PFSK-1 (cell line): Measurements from ENCODE around the gene TRHDE.

Experiments used
- FOXP2 ChIP-seq: optimal IDR thresholded peaks from 2 replicates; pipeline ENCODE3; 2011; ENCODE audit warnings: borderline replicate concordance, control low read depth, inconsistent platforms; ENCODE audit not compliant: insufficient read depth; ENCODE audit errors: extremely low read length, extremely low read depth
- POLR2AphosphoS5 ChIP-seq: IDR thresholded peaks from 2 replicates; pipeline ENCODE4 v1.6.1; 2012; ENCODE audit warnings: low read depth, mild to moderate bottlenecking, control low read depth, low read length, moderate library complexity
- REST ChIP-seq, 2 experiments: IDR thresholded peaks; 2 replicates each; pipeline versions ENCODE4 v1.6.1 to v1.8.0; 2011 to 2012; ENCODE audit warnings: low read depth in 2 of 2, low read length in 2 of 2, control low read depth in 1 of 2, inconsistent platforms in 1 of 2, mild to moderate bottlenecking in 1 of 2, moderate library complexity in 1 of 2; ENCODE audit not compliant: insufficient read depth in 1 of 2
- SIN3A ChIP-seq: IDR thresholded peaks from 2 replicates; pipeline ENCODE4 v1.6.1; 2012; ENCODE audit warnings: mild to moderate bottlenecking, low read length, moderate library complexity, borderline replicate concordance; ENCODE audit not compliant: insufficient read depth
- TAF1 ChIP-seq: IDR thresholded peaks from 2 replicates; pipeline ENCODE4 v1.6.1; 2012; ENCODE audit warnings: low read length, control low read depth, borderline replicate concordance; ENCODE audit not compliant: insufficient read depth

The TRHDE gene

DNA sequence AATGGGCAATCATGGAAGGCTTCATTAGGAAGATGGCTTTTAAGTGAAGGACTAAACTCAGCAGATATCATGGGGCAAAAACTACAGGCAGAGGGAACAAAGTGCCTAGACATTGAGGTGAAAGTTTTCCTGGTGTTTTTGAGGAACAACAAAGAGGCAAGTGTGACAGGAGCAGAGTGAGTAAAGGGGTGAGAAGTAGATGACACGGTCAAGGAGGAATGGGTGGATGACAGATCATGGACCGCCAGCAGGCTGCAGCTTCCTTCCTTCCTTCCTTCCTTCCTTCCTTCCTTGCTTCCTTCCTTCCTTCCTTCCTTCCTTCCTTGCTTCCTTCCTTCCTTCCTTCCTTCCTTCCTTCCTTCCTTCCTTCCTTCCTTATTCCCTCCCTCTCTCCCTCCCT lies 108.3 kb downstream of the TRHDE start:
- TF ChIP-seq SIN3A (no peak), TAF1 (no peak), FOXP2 (no peak), REST (IDR thresholded peaks at IDR 0.05; ENCODE audit: insufficient read depth in 1 of 2, low read depth in 2 of 2, low read length in 2 of 2) (no peak), POLR2AphosphoS5 (no peak)

GRCh38 chr12:72388322-72388721 lies 116.2 kb downstream of the TRHDE start:
- no peak for TF ChIP-seq SIN3A
- no peak for TF ChIP-seq FOXP2
- no peak for TF ChIP-seq POLR2AphosphoS5
- TF ChIP-seq REST (IDR thresholded peaks at IDR 0.05; ENCODE audit: insufficient read depth in 1 of 2, low read depth in 2 of 2, low read length in 2 of 2), result no peak
- TF ChIP-seq TAF1, result no peak

DNA sequence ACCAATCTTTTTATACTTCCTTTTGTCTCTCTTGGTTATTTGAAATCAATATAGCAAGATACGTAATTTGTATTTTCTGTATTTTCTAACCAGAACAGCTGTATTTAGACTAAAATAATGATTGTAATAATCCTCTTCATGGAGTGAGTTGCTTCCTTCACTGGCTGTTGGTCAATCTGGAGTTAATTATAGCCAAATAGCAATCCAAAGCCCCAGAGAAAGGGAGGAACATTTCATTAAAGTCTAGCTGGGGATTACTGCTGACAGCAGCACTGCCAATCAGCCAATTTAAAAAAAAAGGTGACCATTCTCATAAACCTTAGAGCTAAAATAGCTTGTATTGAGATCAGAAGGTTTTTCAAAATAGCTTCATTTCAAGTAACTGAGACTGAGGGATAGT lies 118.0 kb downstream of the TRHDE start:
- TF ChIP-seq POLR2AphosphoS5 (no peak), TAF1 (no peak), SIN3A (no peak), FOXP2 (no peak), REST (IDR thresholded peaks at IDR 0.05; ENCODE audit: insufficient read depth in 1 of 2, low read depth in 2 of 2, low read length in 2 of 2) (no peak)

DNA sequence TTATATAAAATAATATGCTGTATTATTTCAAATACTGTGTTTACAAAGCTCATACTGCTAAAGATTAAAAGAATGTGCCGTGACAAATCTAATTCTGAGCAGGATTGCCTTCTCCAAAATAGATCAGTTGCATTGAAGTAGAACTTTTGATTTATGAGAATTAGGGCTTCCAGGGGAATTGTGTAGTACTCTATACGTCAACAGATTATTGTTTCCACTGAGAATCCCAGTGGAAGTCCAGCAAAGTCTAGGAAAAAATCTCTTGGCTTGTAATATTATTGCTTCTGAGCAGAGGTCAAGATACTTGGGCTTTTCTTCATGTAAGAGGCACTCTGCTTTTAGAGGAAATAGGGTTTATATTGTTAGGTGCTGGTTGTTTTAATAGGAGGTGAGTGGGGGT lies 133.9 kb downstream of the TRHDE start:
- TF ChIP-seq FOXP2 (no peak), TAF1 (no peak), REST (IDR thresholded peaks at IDR 0.05; ENCODE audit: insufficient read depth in 1 of 2, low read depth in 2 of 2, low read length in 2 of 2) (no peak), POLR2AphosphoS5 (no peak), SIN3A (no peak)
